Loucy (cell line): ENCODE measurements around the gene TRAPPC4.

ENCODE experiments used
- CTCF ChIP-seq: fragments of 200-600 bp; sonication (generic); conservative IDR thresholded peaks from 2 replicates; pipeline ENCODE4 v1.5.1; 2014; ENCODE audit warnings: mild to moderate bottlenecking, antibody characterized with exemption, low read length
- EZH2phosphoT487 ChIP-seq: fragments of 200-600 bp; IDR thresholded peaks from 2 replicates; pipeline ENCODE4 v1.6.1; 2018; ENCODE audit warnings: antibody characterized with exemption, mild to moderate bottlenecking, moderate library complexity, borderline replicate concordance

- TF ChIP-seq CTCF (no peak), EZH2phosphoT487 (no peak)
These were observed 13.3 kb downstream of the TRAPPC4 start for GRCh38 chr11:119031912-119032280.
